KOPT-K1 (cell line): ENCODE measurements around the gene NKX2-8.

Experiments used
- H3K27ac ChIP-seq: fragments of 200-600 bp; sonication (generic); 2 replicates; pipeline ENCODE4 v1.5.1; 2016; ENCODE audit warnings: antibody characterized with exemption, mild to moderate bottlenecking, low read depth, low read length; ENCODE audit not compliant: poor library complexity, severe bottlenecking
- H3K36me3 ChIP-seq: fragments of 200-600 bp; sonication (generic); 2 replicates; pipeline ENCODE4 v1.5.1; 2017; ENCODE audit warnings: antibody characterized with exemption, mild to moderate bottlenecking, low read length, moderate library complexity; ENCODE audit not compliant: insufficient read depth
- H3K9me3 ChIP-seq: fragments of 200-600 bp; sonication (generic); 2 replicates; pipeline ENCODE4 v1.5.1; 2017; ENCODE audit warnings: antibody characterized with exemption, low read length, mild to moderate bottlenecking; ENCODE audit not compliant: insufficient read depth, poor library complexity, severe bottlenecking

Gene NKX2-8

DNA sequence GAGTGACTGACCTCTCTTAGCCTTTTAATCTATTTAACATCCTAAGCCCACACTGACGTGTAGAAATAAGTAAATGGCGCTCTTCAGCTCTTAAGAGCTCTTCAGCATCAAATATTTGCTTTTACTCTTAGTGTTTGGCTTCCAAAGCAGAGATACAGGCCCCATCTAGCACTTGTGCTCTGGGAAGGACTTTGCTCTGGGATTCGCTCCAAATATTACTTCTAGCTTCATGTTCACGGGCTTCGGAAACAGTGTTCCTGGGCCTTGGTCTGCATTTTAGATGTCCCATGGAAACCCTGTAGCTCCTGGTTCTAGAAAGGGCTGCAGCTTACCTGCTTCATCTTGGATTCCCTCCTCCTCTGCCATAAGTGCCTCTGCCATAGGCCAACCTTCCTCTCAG lies 2.7 kb upstream of the NKX2-8 start:
- Histone ChIP-seq H3K36me3 (no peaks in the 10 kb centered on the region), H3K27ac (no peak overlapping the region), H3K9me3 (peaks cover 5% of the 10 kb centered on the region)

DNA sequence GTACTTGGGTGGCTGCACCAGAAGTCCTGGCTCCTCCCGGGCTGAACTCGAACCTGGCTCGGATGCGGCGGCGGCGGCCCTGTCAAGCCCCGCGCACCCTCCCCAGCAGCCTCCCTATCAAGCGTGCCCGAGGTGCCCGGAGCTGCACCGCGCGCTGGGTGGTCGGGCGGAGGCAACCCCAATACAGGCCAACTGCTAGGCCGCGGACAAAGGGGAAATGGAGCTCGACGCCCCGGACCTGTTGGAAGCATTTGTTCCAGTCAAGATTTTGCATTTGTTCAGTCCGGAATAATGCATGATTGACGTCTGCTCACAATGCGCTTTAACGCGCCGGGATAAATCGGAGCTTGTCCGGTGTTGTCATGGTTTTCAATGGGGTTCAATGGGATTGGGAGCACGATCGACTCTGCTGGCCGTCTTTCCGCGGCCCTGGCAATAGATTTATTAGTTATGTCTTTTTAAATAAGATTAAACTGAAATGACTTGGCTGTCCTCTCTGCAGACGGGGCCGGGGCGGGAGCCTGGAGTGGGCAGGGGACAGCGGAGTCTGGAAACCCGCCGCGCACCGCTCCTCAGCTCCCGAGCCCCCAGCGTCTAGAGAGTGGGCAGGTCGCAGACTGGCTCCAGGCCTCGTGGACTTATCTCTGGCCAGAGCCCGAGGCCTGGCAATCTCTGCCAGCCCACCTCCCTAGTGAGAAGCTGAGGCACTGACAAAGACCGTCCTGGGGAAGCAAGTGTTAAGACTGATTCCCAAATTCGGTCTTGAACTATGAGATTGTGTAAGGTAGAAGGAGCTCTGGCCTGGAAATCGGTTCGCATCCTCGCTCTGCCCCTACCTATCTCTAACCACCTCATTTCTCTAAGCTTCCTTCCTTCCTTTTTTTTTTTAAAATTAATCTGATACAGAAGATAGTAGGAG lies 1.7 kb upstream of the NKX2-8 start:
- Histone ChIP-seq H3K27ac (no peak overlapping the region), H3K9me3 (peaks cover 5% of the 10 kb centered on the region)

DNA sequence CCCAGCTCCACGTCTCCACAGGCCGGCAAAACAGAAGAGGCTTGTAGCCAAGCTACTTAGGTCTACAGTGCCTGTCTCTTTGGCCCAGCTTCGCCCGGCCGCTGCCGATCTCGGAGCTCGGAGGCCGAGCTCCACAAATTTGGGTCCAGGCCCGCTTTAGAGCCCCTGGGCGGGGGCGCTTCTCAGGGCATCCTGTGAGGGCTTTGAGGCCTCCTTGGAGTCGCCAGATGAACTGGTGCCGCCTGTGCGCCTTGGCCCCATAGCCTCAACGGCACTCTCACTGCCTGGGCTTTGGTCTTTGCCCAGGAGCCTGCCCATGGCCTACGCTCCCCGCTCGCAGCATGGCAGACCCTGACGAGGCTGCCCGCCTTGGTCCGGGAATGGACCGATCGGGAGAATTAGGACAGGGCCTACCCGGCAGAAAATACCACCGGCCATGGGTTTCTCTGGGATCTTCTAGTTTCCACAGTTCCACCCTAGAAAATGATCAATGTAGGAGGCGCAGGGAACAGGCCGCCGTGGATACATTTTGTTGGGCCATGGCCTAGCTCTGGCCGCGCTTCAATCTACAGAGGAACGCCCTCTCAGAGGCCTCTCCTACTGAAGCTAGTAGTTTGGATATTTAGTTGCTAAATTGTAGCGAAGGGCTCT lies 953 bp upstream of the NKX2-8 start:
- Histone ChIP-seq H3K9me3 (peaks cover 5% of the 10 kb centered on the region), H3K36me3 (no peaks in the 10 kb centered on the region), H3K27ac (no peak overlapping the region)

More for the DNA sequence above, 1.7 kb upstream of the NKX2-8 start:
- no peaks in the 10 kb centered on the region for H3K36me3 ChIP-seq

DNA sequence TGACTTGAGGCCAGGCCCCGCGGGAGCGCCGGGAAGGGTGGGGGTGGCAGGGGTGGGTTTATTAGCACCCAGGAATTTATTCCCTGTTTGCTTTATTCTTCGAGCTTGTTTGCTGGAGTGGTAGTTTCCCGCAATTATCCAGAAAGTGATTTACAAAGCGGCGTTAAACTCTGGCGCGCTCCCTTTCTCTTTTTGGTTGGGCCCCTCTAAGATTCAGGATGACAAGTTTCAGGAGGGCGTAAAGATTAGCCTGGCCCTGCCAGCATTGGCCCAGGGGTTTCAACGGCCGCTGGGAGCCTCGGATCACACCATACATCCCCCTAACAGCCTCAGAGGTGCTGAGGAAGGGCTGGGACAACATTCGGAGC lies 444 bp upstream of the NKX2-8 start:
- Histone ChIP-seq H3K9me3 (peaks cover 5% of the 10 kb centered on the region), H3K36me3 (no peaks in the 10 kb centered on the region), H3K27ac (no peak overlapping the region)

DNA sequence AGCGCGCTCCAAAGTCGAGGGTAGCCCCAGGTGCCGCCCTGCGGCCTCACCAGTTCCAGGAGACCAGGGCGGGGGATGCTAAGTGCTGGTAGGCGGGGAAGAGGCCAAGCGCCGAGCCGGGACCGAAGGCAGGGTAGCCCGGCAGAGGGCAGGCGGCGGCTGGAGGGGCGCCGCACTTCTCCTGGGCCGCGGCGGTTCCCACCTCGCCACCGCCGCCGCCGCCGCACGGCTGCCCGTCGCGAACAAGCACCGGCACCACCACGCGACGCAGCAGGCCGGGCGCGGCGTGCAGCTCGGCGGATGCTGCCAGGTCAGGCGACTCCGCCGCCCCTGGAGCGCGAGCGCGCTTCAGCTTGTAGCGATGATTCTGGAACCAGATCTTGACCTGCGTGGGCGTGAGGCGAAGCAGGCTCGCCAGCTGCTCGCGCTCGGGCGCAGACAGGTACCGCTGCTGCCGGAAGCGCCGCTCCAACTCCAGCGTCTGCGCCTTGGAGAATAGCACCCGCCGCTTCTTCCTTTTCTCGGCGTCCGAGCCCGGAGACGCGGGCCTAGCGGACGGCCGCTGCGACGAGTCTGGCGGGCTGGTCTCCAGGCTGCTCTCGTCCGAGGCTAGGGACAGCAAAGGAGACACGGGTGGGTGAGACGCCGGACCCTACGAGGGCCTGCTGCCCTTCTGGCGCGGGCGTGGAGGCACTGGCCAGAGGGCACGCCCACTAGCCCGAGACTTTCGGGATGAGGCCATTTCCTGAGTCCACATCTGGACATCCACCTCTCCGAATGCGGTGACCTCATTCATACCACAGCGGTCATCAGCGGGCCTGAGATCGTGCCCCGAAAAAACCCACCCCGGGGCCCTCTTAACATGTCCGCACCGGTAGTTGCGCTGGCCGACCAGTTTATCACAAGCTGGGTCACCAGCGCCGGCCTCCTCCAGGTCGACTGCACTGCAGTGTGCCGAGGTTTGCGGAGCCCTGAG lies 1.3 kb downstream of the NKX2-8 start:
- no peak overlapping the region for H3K27ac ChIP-seq
- H3K36me3 ChIP-seq: no peaks in the 10 kb centered on the region
- H3K9me3 ChIP-seq: peaks cover 5% of the 10 kb centered on the region

DNA sequence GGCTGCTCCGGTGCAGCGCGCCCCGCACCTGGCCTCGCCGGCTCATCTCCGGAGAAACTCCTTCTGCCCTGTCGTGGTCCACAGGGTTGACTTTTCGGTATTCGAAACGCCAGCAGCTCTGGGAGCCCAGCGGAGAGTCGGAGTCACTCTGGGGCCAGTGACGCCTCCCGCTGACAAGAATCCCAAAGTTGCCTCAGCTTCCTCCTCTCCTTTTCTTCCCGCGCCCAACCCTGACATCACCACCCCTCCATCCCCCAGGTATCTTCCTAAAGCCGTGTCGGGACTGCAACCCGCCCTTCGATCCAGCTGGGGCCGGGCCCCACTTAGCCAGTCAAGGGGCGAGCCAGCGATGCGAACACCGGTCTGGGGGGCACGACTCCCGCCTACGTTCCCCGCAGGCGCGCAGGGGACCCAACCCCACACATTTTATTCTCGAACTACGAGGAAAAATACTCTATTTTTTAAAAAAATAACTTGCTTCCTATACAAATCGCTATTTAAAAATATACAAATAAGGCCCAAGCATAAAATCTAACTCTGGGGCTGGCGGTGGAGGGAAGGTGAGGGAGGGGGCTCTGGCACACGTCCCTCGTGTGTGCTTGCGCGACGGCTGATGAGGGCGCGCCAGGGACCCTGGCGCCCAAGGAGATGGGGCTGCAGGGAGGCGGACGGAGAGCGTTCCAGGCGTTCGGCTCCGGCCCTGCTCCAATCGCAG lies 2.1 kb downstream of the NKX2-8 start:
- H3K36me3 ChIP-seq: no peaks in the 10 kb centered on the region
- peaks cover 5% of the 10 kb centered on the region for H3K9me3 ChIP-seq
- H3K27ac ChIP-seq: no peak overlapping the region

DNA sequence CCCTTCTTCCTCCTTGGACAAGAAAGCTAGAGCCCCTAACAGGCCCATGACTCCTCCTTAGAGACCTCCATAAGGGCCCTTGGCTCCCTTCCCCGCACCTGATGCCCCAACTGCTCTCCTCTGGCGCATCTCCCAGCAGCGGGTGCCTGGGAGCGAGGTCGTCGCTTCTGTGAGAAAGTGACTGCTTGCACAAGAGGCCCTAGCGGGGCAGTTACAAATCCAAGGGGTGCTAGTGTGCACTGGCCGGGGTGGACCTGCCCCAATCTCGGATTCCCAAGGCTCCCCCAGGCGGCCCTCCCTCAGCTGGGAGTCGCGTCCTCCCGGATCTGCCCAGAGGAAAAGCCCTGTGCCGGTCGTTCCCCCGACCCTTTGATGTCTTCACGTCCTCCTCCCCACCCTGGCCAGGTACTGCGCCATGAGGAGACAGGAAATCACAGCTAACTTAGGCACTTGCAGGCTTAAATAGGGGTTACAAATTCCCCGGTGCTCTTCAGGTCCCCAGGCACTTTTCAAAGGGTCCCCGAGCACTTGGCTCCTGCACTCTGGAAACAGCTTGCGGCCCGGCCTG lies 2.8 kb downstream of the NKX2-8 start:
- H3K27ac ChIP-seq: no peak overlapping the region

DNA sequence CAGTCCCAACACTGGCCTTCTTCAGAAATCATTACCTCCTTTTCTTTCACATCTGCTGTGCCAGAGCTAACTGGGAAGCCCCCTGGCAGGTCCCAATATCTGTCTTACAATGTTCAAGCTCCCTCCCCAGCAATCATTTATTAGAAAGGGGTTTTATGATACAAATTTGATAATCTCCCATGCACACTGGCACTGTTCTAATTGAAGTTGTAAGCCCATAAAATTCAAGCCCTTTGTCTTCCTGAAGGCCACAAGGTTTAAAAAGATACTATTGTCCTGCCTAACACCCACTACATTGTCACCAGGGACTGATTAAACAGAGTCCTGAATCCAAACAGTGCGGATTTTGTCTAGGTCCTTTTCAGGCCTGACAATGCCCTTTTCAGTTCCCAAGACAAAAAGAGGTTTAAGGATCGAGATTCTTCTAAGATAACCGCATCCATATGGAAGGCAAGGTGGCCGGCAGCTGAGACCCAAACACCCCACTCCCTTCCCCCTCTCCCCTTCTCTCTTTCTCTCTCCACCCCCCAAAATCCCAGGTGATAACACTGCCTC lies 3.3 kb downstream of the NKX2-8 start:
- H3K27ac ChIP-seq: no peak overlapping the region
- peaks cover 5% of the 10 kb centered on the region for H3K9me3 ChIP-seq
- no peaks in the 10 kb centered on the region for H3K36me3 ChIP-seq

More for the DNA sequence above, 2.8 kb downstream of the NKX2-8 start:
- H3K9me3 ChIP-seq: peaks cover 5% of the 10 kb centered on the region
- no peaks in the 10 kb centered on the region for H3K36me3 ChIP-seq

DNA sequence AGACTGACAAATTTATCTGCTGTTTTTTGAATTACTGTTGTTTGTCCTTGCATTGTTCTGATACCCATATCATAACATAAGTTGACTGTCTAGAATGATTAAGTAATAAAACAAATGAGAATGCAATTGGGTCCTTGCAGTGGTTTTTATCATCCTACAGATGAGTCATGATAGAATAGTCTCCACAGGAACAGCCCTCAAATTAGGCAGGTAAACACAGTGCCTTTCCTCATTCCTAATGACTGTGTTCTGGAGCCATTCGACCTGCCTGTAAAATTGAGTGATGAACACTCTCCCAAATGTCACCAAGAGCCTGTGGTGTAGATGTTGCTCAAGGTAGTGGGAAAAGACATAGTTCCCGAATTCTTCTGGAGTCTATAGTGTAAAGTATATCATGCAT lies 12.3 kb downstream of the NKX2-8 start:
- Histone ChIP-seq H3K27ac (no peak overlapping the region), H3K9me3 (no peaks in the 10 kb centered on the region), H3K36me3 (no peaks in the 10 kb centered on the region)

DNA sequence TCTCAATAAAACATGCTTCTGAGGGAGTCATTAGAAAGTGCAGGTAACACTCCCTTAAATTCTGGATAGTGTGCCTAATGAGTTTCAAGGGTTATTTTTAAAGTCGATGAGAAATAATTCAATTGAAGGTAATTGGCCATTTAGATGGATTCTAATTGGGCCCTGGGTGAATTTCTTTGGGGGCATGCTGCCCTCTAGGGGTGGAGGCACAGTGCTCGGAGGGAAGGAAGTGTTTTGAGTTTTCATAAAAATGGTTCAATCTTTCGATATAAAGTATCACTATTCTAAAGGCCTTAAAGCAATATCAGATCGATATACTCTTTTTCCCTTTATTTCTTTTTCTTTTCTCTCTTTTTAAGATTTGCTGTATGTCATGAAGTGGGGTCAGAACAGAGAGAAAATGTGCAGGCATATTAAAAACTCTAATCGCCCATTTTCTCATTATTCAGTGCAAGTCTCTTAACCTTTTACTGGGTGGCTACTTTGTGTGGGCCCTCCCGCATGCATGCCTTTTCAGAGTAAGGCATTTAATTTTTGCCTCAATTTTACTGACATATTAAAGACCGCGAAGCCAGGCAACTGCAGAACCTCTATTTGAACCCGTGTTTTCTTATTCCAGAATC lies 25.5 kb downstream of the NKX2-8 start:
- no peaks in the 10 kb centered on the region for H3K9me3 ChIP-seq
- no peaks in the 10 kb centered on the region for H3K36me3 ChIP-seq
- no peak overlapping the region for H3K27ac ChIP-seq

DNA sequence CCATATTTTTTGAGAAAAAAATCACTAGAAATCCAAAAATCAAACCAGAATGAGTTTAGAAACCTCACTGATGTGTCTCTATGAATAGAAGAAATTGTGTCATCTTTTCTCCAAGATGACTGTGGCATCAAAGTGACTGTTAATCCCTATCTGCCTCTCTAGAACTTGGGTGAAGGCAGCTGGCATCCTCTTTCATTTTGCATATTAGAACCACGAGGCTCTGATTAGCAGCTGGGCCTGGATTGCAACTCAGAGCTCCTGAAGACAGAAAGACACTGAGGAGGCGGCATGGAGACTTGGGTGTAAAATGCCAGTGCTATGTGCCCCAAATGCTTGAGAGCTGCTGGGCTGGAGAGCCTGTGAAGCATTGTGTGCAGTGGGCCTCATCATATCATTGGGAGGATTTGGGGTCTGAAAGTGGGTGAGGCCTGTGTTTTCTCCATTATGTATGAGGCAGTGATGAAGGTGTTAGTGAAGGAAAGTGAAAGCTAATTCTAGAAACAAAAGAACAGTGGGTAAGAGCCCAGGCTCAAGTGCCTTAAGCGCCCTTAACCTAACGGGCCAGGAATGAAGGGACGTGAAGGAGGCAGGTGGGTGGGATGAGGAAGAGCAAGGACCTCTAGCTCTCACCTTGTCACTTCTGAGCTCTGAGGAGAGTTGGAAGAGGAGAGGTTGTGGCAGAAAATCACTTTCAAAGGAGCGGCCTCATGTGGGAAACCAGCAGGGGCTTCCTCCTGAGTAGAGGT lies 26.2 kb downstream of the NKX2-8 start:
- H3K36me3 ChIP-seq: no peaks in the 10 kb centered on the region
- no peaks in the 10 kb centered on the region for H3K9me3 ChIP-seq
- no peak overlapping the region for H3K27ac ChIP-seq

DNA sequence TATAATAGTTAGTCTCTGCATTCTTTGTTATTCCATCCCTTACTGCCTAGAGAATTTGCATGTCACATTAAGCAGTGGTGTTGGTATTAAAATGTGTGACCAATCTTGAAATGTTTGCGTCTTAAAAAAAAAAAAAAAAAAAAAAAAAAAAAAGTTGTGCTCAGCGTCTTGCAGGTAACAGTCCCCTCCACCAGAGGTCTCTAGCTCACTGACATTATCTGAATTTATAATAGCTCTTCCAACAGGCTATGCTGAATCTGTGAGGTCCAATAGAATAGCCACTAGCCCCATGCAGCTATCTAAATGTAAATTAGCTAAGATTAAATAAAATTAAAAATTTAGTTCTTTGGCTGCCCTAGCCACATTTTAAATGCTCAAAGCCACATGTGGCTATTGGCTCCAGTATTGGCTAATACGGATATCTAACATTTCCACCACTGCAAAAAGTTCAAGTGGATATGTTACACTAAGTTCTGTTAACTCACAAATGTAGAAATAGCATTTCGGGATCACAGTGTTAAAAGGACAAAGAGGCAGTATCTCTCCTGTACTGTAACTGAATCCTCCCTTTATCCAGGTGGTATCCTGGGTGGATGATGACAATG lies 28.7 kb downstream of the NKX2-8 start:
- Histone ChIP-seq H3K27ac (no peak overlapping the region), H3K9me3 (no peaks in the 10 kb centered on the region), H3K36me3 (no peaks in the 10 kb centered on the region)

DNA sequence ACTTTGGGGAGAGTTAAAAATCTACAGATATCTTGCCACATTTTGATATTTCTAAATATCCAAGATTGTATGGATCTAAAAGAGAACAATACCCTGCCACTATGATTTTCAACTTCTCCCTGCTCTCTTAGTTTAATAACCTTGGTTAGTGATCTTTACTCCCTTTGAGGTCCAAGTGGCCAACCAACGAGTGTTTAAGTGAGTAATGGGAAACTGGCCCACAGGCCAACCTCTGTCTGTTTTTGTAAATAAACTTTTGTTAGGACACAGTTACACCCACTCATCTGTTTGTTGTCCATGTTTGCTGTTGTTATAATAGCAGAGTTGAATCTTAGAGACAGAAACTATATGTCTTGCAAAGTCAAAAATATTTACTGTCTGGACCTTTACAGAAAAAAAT lies 31.5 kb downstream of the NKX2-8 start:
- no peaks in the 10 kb centered on the region for H3K36me3 ChIP-seq
- no peaks in the 10 kb centered on the region for H3K9me3 ChIP-seq
- no peak overlapping the region for H3K27ac ChIP-seq
